Muscle layer of colon (tissue), 2 donors: ENCODE measurements around the gene UXT.
"Not testable (repeated sequence)": the region's sequence is repeated elsewhere in the genome, so short reads cannot be mapped to it uniquely, and the experiment has no call there.

Experiments used
- H3K27ac ChIP-seq: one replicate; pipeline ENCODE4 v1.7.0; 2013; ENCODE audit warnings: low read depth, mild to moderate bottlenecking, low read length, moderate library complexity
- H3K27me3 ChIP-seq, 2 donors: one replicate each; pipeline ENCODE4 v1.7.0; 2013; ENCODE audit warnings: low read length in 2 of 2, mild to moderate bottlenecking in 2 of 2; ENCODE audit not compliant: insufficient read depth in 2 of 2, control insufficient read depth in 1 of 2
- H3K36me3 ChIP-seq: one replicate; pipeline ENCODE4 v1.7.0; 2013; ENCODE audit warnings: mild to moderate bottlenecking, low read length; ENCODE audit not compliant: insufficient read depth
- H3K4me1 ChIP-seq: one replicate; pipeline ENCODE4 v1.7.0; 2013; ENCODE audit warnings: mild to moderate bottlenecking, low read length; ENCODE audit not compliant: insufficient read depth
- H3K4me3 ChIP-seq, 2 donors: one replicate each; pipeline ENCODE4 v1.7.0; 2013; ENCODE audit warnings: low read length in 2 of 2, low read depth in 1 of 2, mild to moderate bottlenecking in 1 of 2, moderate library complexity in 1 of 2
- H3K9ac ChIP-seq: one replicate; pipeline ENCODE4 v1.7.0; 2013; ENCODE audit warnings: low read length
- H3K9me3 ChIP-seq: one replicate; pipeline ENCODE4 v1.7.0; 2013; ENCODE audit warnings: mild to moderate bottlenecking, low read length
- donor health status: abdominal sarcoma.
- donor health status: Adenocarcinoma of cecum.

The UXT gene

GRCh38 chrX:47611926-47612325 lies 47.1 kb downstream of the UXT start:
- Histone ChIP-seq H3K36me3 (no peaks in the 10 kb centered on the region), H3K4me3 (no peak overlapping the region), H3K9ac (no peak overlapping the region), H3K9me3 (no peaks in the 10 kb centered on the region), H3K4me1 (no peaks in the 10 kb centered on the region), H3K27ac (no peak overlapping the region), H3K27me3 (no peaks in the 10 kb centered on the region)

GRCh38 chrX:47611489-47611888 lies 47.5 kb downstream of the UXT start:
- H3K4me3 ChIP-seq, result no peak overlapping the region
- H3K9me3 ChIP-seq, result no peaks in the 10 kb centered on the region
- no peak overlapping the region for H3K27ac ChIP-seq
- no peaks in the 10 kb centered on the region for H3K4me1 ChIP-seq
- H3K27me3 ChIP-seq, result no peaks in the 10 kb centered on the region
- no peak overlapping the region for H3K9ac ChIP-seq
- H3K36me3 ChIP-seq, result no peaks in the 10 kb centered on the region

- H3K27me3 ChIP-seq, result no peaks in the 10 kb centered on the region
- no peaks in the 10 kb centered on the region for H3K9me3 ChIP-seq
- no peaks in the 10 kb centered on the region for H3K36me3 ChIP-seq
- H3K4me3 ChIP-seq, result no peak overlapping the region
- H3K9ac ChIP-seq, result no peak overlapping the region
- no peak overlapping the region for H3K27ac ChIP-seq
- no peaks in the 10 kb centered on the region for H3K4me1 ChIP-seq
Measured at GRCh38 chrX:47610511-47610910, 48.5 kb downstream of the UXT start.

GRCh38 chrX:47608130-47608810 lies 50.7 kb downstream of the UXT start:
- H3K27ac ChIP-seq, result no peak overlapping the region
- no peaks in the 10 kb centered on the region for H3K36me3 ChIP-seq
- H3K27me3 ChIP-seq, result no peaks in the 10 kb centered on the region
- H3K4me3 ChIP-seq, result no peak overlapping the region
- no peaks in the 10 kb centered on the region for H3K4me1 ChIP-seq
- H3K9me3 ChIP-seq, result no peaks in the 10 kb centered on the region
- no peak overlapping the region for H3K9ac ChIP-seq

DNA sequence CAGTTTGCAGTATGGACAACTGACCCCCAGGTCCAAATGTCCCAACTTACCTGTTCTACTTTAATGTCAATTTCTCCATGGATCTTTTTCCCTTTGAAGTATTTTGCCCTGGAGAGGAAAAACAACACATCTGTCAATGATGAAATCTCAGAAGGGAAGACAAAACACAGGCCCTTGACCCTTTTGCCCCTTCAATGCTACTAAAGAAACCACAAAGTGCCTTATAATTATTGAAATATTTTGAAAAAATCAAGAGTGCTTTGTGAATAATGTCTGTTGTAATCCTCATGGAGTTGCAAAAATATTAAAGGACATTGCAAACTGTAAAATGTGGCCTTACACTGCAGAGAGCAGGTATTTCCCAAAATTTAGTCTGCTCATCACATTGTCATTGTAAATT lies 51.9 kb downstream of the UXT start:
- Histone ChIP-seq H3K9ac (no peak overlapping the region), H3K36me3 (no peaks in the 10 kb centered on the region), H3K4me3 (no peak overlapping the region), H3K4me1 (no peaks in the 10 kb centered on the region), H3K27me3 (no peaks in the 10 kb centered on the region), H3K9me3 (no peaks in the 10 kb centered on the region), H3K27ac (no peak overlapping the region)

DNA sequence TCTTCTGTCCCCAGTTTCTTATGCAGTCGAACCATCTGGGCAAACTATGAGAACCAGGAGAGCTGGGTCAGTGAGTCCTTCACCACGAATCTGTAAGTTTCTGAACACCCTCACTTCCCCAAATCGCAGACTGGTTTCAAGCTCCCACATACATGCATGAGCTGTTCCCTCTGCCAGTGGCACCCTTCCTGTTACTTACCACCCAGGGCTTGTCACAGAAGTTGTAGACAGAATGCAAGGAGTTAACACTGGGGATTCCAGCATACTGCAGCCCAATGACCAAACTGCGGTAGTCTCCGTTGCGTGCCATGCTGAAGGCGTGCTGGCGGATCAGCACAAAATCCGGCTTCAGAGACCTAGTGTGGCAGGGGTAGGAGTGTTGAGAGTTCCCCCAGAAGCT lies 54.0 kb downstream of the UXT start:
- no peaks in the 10 kb centered on the region for H3K27me3 ChIP-seq
- H3K9me3 ChIP-seq, result no peaks in the 10 kb centered on the region
- H3K36me3 ChIP-seq, result no peaks in the 10 kb centered on the region
- H3K9ac ChIP-seq, result no peak overlapping the region
- H3K4me1 ChIP-seq, result no peaks in the 10 kb centered on the region
- no peak overlapping the region for H3K27ac ChIP-seq
- no peak overlapping the region for H3K4me3 ChIP-seq

DNA sequence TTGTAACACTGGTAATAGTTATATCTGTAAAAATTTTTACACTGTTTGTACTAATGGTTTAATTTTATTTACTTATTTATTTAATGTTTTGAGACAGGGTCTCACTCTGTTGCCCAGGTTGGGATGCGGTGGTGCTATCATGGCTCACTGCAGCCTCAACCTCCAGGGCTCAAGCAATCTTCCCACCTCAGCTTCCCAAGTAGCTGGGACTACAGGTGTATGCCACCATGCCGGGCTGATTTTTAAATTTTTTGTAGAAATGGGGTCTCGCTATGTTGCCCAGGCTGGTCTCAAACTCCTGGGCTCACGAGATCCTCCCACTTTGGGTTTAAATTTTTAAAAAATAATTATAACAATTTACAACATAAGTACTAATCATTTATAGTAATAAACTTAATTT lies 55.9 kb downstream of the UXT start:
- not testable (repeated sequence) for H3K27ac ChIP-seq, H3K9ac ChIP-seq, H3K4me1 ChIP-seq, H3K4me3 ChIP-seq, H3K27me3 ChIP-seq, H3K36me3 ChIP-seq, H3K9me3 ChIP-seq
